Measurements from ENCODE around the gene DNAJB1.

DNAJB1 gene

GRCh38 chr19:14495672-14496028 lies 22.5 kb downstream of the DNAJB1 start:
- no peak for DNase-seq

GRCh38 chr19:14494910-14495671 lies 23.1 kb downstream of the DNAJB1 start:
- DNase-seq: no peak

- DNase-seq: no peak
Observed at GRCh38 chr19:14494411-14494810, 23.8 kb downstream of the DNAJB1 start.

- no peak for DNase-seq
Observed at GRCh38 chr19:14492756-14493337, 25.4 kb downstream of the DNAJB1 start.

- no peak for DNase-seq
Observed at GRCh38 chr19:14487370-14488125, 30.6 kb downstream of the DNAJB1 start.

- no peak for DNase-seq
Observed at GRCh38 chr19:14482172-14482941, 35.8 kb downstream of the DNAJB1 start.

- DNase-seq: no peak
Observed at GRCh38 chr19:14480700-14481079, 37.5 kb downstream of the DNAJB1 start.

GRCh38 chr19:14479975-14480699 lies 38.1 kb downstream of the DNAJB1 start:
- peak; percentile 3 for DNase-seq

- no peak for DNase-seq
Observed at GRCh38 chr19:14479309-14479974, 38.8 kb downstream of the DNAJB1 start.

GRCh38 chr19:14478113-14478545 lies 40.1 kb downstream of the DNAJB1 start:
- DNase-seq: no peak

- no peak for DNase-seq
Observed at GRCh38 chr19:14477418-14478112, 40.6 kb downstream of the DNAJB1 start.

- no peak for DNase-seq
Observed at GRCh38 chr19:14476673-14477401, 41.4 kb downstream of the DNAJB1 start.

GRCh38 chr19:14476327-14476672 lies 41.9 kb downstream of the DNAJB1 start:
- no peak for DNase-seq

GRCh38 chr19:14475251-14476073 lies 42.7 kb downstream of the DNAJB1 start, which contains the start of gene PTGER1:
Gene PTGER1, minus strand, starts transcription at chr19:14475354. Its CDS starts 1,034 bp downstream, at chr19:14474320.
- DNase-seq: no peak

- DNase-seq: no peak
Observed at GRCh38 chr19:14474827-14475226, 43.4 kb downstream of the DNAJB1 start.

GRCh38 chr19:14473978-14474578 lies 44.1 kb downstream of the DNAJB1 start:
- no peak for DNase-seq

GRCh38 chr19:14473073-14473977 lies 44.9 kb downstream of the DNAJB1 start:
- no peak for DNase-seq
